Sigmoid colon (tissue), 7 donors: Measurements from ENCODE around the gene MRPL55. TPM values are rescaled to one million over a fixed set of nuclear protein-coding genes. Genes with fewer than 3 reads are reported as not detected.

Source experiments
- DNase-seq: peaks from one replicate; pipeline ENCODE4 v3.0.0-alpha.2; 2019
- H3K27ac ChIP-seq, 4 donors: fragments of 200-600 bp; sonication (generic); one replicate each; pipeline ENCODE4 v1.5.1; 2016 to 2019; ENCODE audit warnings: mild to moderate bottlenecking in 1 of 4
- H3K27me3 ChIP-seq, 3 donors: fragments of 200-600 bp; sonication (generic); one replicate each; pipeline ENCODE4 v1.5.1; 2019; ENCODE audit warnings: mild to moderate bottlenecking in 1 of 3
- H3K36me3 ChIP-seq, 4 donors: fragments of 200-600 bp; sonication (generic); one replicate each; pipeline ENCODE4 v1.5.1; 2016 to 2019
- H3K4me1 ChIP-seq, 4 donors: fragments of 200-600 bp; sonication (generic); one replicate each; pipeline ENCODE4 v1.5.1; 2017 to 2019
- H3K4me3 ChIP-seq, 4 donors: fragments of 200-600 bp; sonication (generic); one replicate each; pipeline ENCODE4 v1.5.1; 2017 to 2019; ENCODE audit warnings: mild to moderate bottlenecking in 2 of 4, moderate library complexity in 1 of 4
- H3K9me3 ChIP-seq, 4 donors: fragments of 200-600 bp in 3 of 4; sonication (generic) in 3 of 4; one replicate each; pipeline versions ENCODE4 v1.5.1 to v1.6.1; 2013 to 2019
- EP300 ChIP-seq, 4 donors: sonication (generic); formaldehyde crosslinking; IDR thresholded peaks; one replicate each; pipeline ENCODE4 v1.6.1; 2017; ENCODE audit warnings: antibody characterized with exemption in 4 of 4
- POLR2A ChIP-seq, 2 donors: fragments of 450-650 bp; IDR thresholded peaks; one replicate each; pipeline ENCODE4 v1.6.1; 2016; ENCODE audit warnings: antibody characterized with exemption in 2 of 2, mild to moderate bottlenecking in 2 of 2, moderate library complexity in 2 of 2
- POLR2AphosphoS5 ChIP-seq, 4 donors: sonication (generic); formaldehyde crosslinking; IDR thresholded peaks; one replicate each; pipeline ENCODE4 v1.6.1; 2017; ENCODE audit warnings: antibody characterized with exemption in 4 of 4
- WGBS, 2 donors: extraction: QIAGEN DNeasy Blood & Tissue Kit; methylation state at CpG; one replicate each; pipeline ENCODE4 v1.1.7; 2013; 5-methylcytosine and 5-hydroxymethylcytosine counted together
- intact Hi-C: fragments of 100-400 bp; cut with DNase I; formaldehyde crosslinking; loops from one replicate; pipeline ENCODE4 v1.15.1; 2023
- polyA plus RNA-seq, 3 donors: library from polyadenylated mRNA; stranded (reverse); fragments of 200-250 nt; gene quantifications; one replicate each; pipeline ENCODE4 v1.2.3, GENCODE V29; 2013
- total RNA-seq, 4 donors: library from RNA; depleted of rRNA; stranded (reverse); fragments of >200 nt; gene quantifications; one replicate each; pipeline ENCODE4 v1.1.0, GENCODE V29; 2016
- TF ChIP-seq, protein P1 (sequence below), 4 experiments: fragments of 450-650 bp in 3 of 4; fragments of 200-600 bp in 1 of 4; IDR thresholded peaks; one replicate each; pipeline ENCODE4 v1.5.1; 2016 to 2019; ENCODE audit warnings: antibody characterized with exemption in 4 of 4, mild to moderate bottlenecking in 3 of 4, moderate library complexity in 2 of 4
- donor health status: healthy with polysubstance abuse.
- donor health status: Bipolar disorder and iron deficiency.
- donor health status: healthy.

Gene MRPL55
- total and polyA plus RNA-seq, 7 donors: 53.5 to 90.6 (median 77.4) TPM

DNA sequence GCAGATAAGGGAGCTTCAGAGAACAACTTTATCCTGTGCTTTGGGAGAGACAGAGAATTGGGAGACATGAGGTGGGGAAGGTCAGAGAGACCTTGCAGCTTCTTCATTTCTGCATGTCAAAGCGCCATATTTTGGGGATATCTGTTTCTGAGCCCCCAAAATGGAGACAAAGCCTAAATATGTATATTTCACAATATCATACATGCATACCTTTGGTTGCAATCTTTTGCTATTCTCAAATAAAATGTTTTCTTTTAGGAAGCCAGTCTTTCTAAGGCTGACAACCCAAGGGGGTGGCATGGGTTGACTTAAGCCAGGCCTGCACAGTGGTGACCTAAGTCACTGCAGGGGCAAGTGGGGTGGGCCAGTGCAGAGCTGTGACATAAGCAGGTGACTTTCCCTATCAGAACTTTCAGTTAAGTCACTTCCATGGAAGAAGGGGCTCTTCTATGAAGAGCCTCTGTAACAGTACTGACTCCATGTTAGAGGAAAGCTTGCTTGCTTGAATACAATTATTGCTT lies 13.9 kb upstream of the MRPL55 start:
- TF ChIP-seq POLR2A (IDR thresholded peaks at IDR 0.05) (no peak), POLR2AphosphoS5 (IDR thresholded peaks at IDR 0.05) (no peak), EP300 (IDR thresholded peaks at IDR 0.05) (no peak)
- TF ChIP-seq, protein P1, sequence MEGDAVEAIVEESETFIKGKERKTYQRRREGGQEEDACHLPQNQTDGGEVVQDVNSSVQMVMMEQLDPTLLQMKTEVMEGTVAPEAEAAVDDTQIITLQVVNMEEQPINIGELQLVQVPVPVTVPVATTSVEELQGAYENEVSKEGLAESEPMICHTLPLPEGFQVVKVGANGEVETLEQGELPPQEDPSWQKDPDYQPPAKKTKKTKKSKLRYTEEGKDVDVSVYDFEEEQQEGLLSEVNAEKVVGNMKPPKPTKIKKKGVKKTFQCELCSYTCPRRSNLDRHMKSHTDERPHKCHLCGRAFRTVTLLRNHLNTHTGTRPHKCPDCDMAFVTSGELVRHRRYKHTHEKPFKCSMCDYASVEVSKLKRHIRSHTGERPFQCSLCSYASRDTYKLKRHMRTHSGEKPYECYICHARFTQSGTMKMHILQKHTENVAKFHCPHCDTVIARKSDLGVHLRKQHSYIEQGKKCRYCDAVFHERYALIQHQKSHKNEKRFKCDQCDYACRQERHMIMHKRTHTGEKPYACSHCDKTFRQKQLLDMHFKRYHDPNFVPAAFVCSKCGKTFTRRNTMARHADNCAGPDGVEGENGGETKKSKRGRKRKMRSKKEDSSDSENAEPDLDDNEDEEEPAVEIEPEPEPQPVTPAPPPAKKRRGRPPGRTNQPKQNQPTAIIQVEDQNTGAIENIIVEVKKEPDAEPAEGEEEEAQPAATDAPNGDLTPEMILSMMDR (IDR thresholded peaks at IDR 0.05): no peak
- H3K36me3 ChIP-seq: no peaks in the 10 kb centered on the region
- no peak for DNase-seq
- WGBS, 2 donors: 83 to 86% methylated on average over 1 of the region's 1 CpG
- H3K4me1 ChIP-seq: no peaks in the 10 kb centered on the region
- intact Hi-C loops: no loop called here
- H3K27ac ChIP-seq: no peak overlapping the region
- H3K27me3 ChIP-seq: peaks cover 0 to 6% (median 0%) of the 10 kb centered on the region in 3 donors
- H3K4me3 ChIP-seq: no peak overlapping the region
- H3K9me3 ChIP-seq: no peaks in the 10 kb centered on the region

DNA sequence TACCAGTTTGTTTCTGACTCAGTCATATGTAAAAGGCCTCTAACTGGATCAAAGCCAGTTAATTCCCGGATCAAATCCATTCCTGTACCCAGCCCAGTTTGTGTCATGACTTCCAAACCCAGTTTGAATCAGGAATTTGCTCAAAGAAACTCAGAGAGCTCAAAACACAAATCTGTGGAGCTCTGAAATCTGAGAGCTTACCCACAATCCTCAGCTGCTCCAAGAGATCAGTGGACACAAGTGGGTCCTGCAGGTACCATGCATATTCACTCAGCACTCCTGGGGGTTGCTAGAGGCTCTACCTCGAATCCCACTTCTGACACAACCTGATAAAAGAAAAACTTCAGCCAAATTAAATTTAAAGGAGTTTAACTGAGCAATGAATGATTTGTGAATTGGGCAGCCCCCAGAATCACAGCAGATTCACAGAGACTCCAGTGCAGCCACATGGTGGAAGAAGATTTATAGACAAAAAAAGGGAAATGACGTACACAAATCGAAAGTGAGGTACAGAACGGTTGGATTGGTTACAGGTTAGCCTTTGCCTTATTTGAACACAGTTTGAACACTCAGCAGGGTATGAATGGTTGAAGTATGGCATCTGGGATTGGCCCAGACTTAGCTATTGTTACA lies 11.9 kb upstream of the MRPL55 start:
- no peaks in the 10 kb centered on the region for H3K4me1 ChIP-seq
- H3K27me3 ChIP-seq: no peaks in the 10 kb centered on the region
- WGBS, 2 donors: 62 to 76% methylated on average over 5 of the region's 5 CpGs
- H3K27ac ChIP-seq: no peak overlapping the region
- H3K4me3 ChIP-seq: no peak overlapping the region
- intact Hi-C loops: no loop called here
- H3K9me3 ChIP-seq: no peaks in the 10 kb centered on the region
- TF ChIP-seq POLR2AphosphoS5 (IDR thresholded peaks at IDR 0.05): no peak
- TF ChIP-seq EP300 (IDR thresholded peaks at IDR 0.05): no peak
- TF ChIP-seq POLR2A (IDR thresholded peaks at IDR 0.05): no peak
- TF ChIP-seq, protein P1 (IDR thresholded peaks at IDR 0.05): no peak
- no peaks in the 10 kb centered on the region for H3K36me3 ChIP-seq
- DNase-seq: no peak

DNA sequence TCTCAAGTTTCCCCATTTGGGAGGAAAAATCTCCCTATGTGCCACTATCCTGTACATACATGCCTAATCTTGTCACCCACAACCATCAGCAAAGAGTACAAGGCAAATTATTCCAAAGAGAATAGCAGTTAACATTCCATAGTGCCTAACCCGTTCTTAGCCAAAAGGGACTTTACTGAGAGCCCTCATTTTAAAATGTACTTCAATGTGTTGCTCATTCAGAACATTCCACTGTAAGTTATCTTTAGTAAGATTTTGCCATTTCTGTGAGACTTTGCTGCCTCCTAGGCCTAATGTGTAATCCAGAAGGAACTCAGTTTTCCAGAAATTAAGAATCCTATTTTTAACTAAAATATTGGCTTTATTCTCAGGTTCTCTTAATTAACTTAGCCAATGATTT lies 11.3 kb upstream of the MRPL55 start:
- Histone ChIP-seq H3K36me3 (no peaks in the 10 kb centered on the region), H3K9me3 (no peaks in the 10 kb centered on the region), H3K27ac (no peak overlapping the region), H3K27me3 (no peaks in the 10 kb centered on the region), H3K4me1 (no peaks in the 10 kb centered on the region), H3K4me3 (no peak overlapping the region)
- 88 to 89% methylated on average over 1 of the region's 1 CpG for WGBS, 2 donors
- no peak for DNase-seq
- intact Hi-C loops: no loop called here
- no peak for TF ChIP-seq EP300 (IDR thresholded peaks at IDR 0.05)

DNA sequence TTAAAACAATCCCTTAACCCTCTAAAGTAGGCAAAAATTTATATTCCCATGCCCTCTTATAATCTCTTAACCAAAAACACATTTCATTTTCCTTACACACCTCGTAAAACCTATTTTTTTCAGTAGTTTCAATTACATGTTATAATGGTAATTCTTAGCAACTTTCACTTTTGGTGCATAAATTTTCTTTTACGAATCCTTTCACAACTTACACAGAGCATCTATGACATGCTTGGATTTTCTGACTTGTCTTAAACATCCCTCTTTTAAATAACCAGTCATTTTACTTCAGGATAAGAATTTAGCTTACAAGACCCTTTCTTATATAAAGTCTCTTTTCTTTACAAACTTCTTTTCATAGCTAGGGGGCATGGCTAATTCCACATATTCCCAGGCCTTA lies 8.9 kb upstream of the MRPL55 start:
- Histone ChIP-seq H3K4me3 (no peak overlapping the region), H3K36me3 (no peaks in the 10 kb centered on the region), H3K27ac (no peak overlapping the region), H3K27me3 (no peaks in the 10 kb centered on the region), H3K9me3 (no peaks in the 10 kb centered on the region), H3K4me1 (no peaks in the 10 kb centered on the region)
- no peak for DNase-seq
- intact Hi-C loops: no loop called here
- 80 to 85% methylated on average over 2 of the region's 2 CpGs for WGBS, 2 donors
- TF ChIP-seq EP300 (IDR thresholded peaks at IDR 0.05) (no peak), POLR2A (IDR thresholded peaks at IDR 0.05) (no peak)

DNA sequence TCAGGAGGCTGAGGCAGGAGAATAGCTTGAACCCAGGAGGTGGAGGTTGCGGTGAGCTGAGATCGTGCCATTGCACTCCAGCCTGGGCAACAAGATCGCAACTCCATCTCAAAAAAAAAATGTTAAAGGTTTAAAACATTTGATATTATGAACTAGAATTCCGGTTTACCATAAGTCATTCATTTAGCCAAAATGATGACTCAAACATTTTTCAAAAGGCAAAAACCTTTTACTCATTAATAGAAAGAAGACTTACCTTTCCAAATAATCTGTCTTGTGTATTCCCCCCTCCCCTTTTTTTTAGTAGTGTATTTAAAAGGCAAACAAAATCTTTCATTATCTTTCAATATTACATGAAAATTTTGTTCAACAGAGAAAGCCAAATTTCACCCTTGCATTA lies 8.2 kb upstream of the MRPL55 start:
- DNase-seq: no peak
- Histone ChIP-seq H3K4me3 (no peak overlapping the region), H3K27ac (no peak overlapping the region), H3K4me1 (no peaks in the 10 kb centered on the region), H3K27me3 (no peaks in the 10 kb centered on the region), H3K9me3 (no peaks in the 10 kb centered on the region), H3K36me3 (no peaks in the 10 kb centered on the region)
- 95 to 97% methylated on average over 4 of the region's 4 CpGs for WGBS, 2 donors
- TF ChIP-seq POLR2AphosphoS5 (IDR thresholded peaks at IDR 0.05) (no peak), POLR2A (IDR thresholded peaks at IDR 0.05) (no peak), EP300 (IDR thresholded peaks at IDR 0.05) (no peak)
- TF ChIP-seq, protein P1 (IDR thresholded peaks at IDR 0.05): no peak
- intact Hi-C loops: no loop called here

DNA sequence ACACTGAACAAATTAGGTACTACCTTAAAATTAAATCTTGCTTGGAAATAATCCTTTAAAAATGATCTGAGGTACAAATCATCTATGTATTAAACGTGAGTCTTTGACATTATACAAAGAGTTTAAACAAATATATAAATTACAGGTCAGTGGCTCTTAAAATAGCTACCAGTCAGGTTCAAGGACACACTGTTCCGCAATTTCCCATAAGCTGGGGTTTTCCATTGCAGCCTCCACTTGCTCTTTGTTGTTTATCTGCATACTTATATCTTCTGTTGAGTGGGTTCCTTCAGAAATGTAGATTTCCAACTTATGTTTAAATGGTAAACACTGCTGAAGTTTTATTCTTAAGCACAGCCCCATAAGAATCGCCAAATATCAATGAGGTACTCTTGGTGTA lies 5.7 kb upstream of the MRPL55 start:
- H3K27me3 ChIP-seq: no peaks in the 10 kb centered on the region
- no peaks in the 10 kb centered on the region for H3K36me3 ChIP-seq
- 73 to 83% methylated on average over 3 of the region's 3 CpGs for WGBS, 2 donors
- DNase-seq: no peak
- H3K4me1 ChIP-seq: peaks cover 0 to 8% (median 7%) of the 10 kb centered on the region in 4 donors
- H3K27ac ChIP-seq: no peak overlapping the region
- no peak for TF ChIP-seq POLR2A (IDR thresholded peaks at IDR 0.05)
- TF ChIP-seq POLR2AphosphoS5 (IDR thresholded peaks at IDR 0.05): no peak
- intact Hi-C loops: no loop called here
- H3K9me3 ChIP-seq: no peaks in the 10 kb centered on the region
- no peak overlapping the region for H3K4me3 ChIP-seq
